Pons (tissue), 1 donor: ENCODE data around the gene LRRC30.
A peak's percentile ranks its signal among the peaks of the same experiment; 100 is the strongest.
"Not testable (repeated sequence)": the region's sequence is repeated elsewhere in the genome, so short reads cannot be mapped to it uniquely, and the experiment has no call there.

Experiments used
- DNase-seq: peaks from one replicate; pipeline ENCODE4 v3.0.0-alpha.2; 2016; ENCODE audit warnings: low spot score

LRRC30 gene

GRCh38 chr18:7230626-7231349, at the start of gene LRRC30:
Gene LRRC30, plus strand, starts transcription at chr18:7231089. Its CDS starts 50 bp downstream, at chr18:7231139.
- no peak for DNase-seq

GRCh38 chr18:7185701-7186100, 45.2 kb upstream of the LRRC30 start:
- no peak for DNase-seq

- no peak for DNase-seq
Observed at GRCh38 chr18:7190547-7191156, 40.2 kb upstream of the LRRC30 start.

GRCh38 chr18:7191736-7192135, 39.2 kb upstream of the LRRC30 start:
- DNase-seq: no peak

GRCh38 chr18:7195266-7195665, 35.6 kb upstream of the LRRC30 start:
- no peak for DNase-seq

DNA sequence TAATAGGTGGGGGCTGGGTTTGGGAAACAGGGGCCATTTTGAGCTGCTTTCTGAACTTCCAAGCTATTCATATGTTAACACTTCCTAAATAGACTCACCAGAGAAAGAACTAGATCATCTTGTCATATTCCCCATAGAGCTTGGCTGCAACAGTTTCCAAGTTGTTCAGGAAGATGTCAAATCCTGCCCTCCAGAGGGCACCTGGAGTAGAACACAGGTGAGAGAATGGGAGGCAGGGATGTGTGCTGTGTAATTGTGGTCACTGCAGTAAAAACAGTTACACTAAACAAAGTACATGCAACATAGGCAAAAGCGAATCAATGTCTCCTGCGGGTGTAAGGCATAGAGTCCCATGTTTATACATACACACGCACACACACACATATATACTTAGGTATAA, 34.5 kb upstream of the LRRC30 start:
- DNase-seq: no peak

DNA sequence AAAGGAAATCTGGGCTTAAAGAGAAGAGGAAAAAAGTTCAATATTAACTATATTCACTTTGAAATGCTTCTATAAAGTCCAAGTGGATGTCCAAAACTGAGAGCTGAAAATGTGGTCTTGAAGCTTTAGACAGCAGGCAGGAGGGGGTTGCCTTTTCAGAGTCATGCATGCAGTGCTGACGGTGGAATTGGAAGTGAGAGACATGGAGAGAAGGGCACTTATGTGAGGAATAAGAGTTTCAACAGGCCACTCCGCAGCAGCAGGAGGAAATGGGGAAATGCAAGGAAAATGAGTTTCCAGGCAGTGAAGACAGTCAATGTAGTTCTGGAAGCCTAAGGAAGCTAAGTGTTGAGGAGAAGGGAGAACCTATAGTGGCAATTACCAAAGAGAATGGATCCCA, 33.0 kb upstream of the LRRC30 start:
- DNase-seq: no peak

GRCh38 chr18:7198326-7198725, 32.6 kb upstream of the LRRC30 start:
- DNase-seq: no peak

GRCh38 chr18:7201096-7201495, 29.8 kb upstream of the LRRC30 start:
- no peak for DNase-seq

- DNase-seq: no peak
Observed at GRCh38 chr18:7202169-7202568, 28.7 kb upstream of the LRRC30 start.

DNA sequence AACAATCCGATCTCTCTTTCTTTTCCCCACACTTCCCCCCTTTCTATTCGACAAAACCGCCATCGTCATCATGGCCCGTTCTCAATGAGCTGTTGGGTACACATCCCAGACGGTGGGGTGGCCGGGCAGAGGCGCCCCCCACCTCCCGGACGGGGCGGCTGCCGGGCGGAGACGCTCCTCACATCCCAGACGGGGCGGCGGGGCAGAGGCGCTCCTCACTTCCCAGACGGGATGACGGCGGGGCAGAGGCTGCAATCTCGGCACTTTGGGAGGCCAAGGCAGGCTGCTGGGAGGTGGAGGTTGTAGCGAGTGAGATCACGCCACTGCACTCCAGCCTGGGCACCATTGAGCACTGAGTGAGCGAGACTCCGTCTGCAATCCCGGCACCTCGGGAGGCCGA, 27.3 kb upstream of the LRRC30 start:
- DNase-seq: not testable (repeated sequence)

DNA sequence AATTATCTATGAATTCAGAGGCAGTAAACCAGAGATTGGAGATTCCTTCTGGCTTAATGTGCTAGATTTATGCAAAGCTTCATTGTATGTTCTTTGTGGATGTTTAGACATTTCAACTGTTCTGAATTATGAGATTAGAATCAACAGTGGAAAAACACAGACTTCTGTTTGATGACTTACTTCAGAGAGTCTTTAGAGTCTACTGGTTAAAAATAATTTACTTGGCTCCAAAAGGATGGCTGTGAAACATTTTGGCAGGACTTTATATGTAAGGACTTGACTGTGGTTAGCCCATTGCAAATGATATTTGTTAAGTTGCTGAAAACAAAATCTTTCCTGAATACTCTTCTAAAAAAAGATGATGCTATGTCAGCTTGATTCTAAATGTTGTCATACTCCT, 25.5 kb upstream of the LRRC30 start:
- DNase-seq: no peak

DNA sequence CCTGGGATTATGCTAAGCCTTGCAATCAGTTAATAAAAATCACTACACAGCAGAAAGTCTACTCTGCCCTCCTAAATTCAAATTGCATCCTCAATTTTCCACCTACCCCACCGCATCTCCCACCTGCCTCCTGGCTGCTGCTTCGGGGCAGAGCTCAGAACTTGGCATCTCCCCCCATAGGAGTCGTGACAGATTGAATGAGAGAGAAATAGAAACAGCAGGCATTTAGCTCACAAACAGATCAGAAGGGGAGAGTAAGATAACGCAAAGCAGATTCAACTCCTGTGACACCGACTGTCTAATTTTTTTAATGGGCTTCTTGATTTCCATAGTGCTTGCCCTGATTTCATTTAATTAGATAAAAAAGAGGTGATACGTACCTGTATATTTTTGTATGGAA, 24.7 kb upstream of the LRRC30 start:
- DNase-seq: no peak

DNA sequence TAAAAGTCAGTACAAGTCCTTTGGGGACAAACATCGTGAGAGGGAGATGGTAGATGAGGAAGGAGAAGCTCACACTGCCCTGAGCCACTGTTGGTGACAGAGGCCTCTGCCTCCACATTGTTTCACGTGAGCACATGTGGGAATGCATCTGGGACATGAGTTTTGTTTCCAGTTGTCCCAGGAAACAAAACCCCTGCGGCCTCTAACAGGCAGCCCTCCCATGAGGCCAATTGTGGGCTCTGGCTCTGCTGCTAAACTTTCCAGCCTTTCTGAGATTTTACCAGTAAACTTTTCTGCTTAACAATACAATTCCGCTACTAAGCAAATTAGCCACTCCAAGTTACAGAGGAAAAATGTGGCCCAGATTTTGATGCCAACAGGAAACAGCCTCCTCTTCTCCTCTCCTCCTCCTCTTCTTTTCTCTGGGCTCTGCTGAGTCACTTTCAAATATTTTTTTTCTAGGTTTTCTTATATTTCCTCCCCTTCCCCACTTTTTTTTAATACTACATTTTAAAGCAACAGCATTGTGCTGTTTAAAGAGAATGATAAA, 23.4 kb upstream of the LRRC30 start:
- no peak for DNase-seq

DNA sequence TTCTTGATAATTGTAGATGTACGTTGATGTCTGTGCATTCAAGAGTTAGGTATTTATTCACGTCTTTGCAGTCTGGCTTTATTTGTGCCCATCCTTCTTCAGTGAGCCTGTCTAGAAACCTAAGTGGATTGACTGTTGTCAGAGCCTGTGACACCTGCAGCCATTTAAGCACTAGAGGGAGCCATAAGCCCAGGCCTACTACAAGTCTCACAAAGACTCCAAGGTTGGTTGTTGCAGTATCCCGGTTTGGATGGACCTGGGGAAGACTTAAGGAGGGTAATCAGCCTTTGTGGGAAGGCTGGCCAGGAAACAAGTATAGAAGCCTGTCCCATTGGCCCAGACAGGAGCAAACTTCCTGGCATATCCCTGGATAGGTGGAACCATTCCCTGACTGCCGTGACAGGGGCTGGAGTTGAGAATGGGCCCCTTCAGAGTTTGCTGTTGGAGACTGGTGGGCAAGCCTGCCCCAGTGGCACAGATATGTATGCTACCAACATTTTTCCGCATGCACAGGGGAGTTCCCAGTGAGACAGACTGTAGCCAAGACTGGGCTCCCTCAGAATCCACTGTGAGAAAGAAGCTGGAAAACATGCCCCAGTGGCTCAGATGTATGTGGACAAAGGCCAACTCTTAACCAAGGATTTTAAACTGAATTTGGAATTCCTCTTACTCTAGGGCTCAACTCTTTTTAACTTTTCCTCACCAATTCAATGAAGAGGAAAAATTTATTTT, 9.3 kb upstream of the LRRC30 start:
- peak; percentile 20 for DNase-seq

- DNase-seq: no peak
Observed at GRCh38 chr18:7224198-7224597, 6.7 kb upstream of the LRRC30 start.

DNA sequence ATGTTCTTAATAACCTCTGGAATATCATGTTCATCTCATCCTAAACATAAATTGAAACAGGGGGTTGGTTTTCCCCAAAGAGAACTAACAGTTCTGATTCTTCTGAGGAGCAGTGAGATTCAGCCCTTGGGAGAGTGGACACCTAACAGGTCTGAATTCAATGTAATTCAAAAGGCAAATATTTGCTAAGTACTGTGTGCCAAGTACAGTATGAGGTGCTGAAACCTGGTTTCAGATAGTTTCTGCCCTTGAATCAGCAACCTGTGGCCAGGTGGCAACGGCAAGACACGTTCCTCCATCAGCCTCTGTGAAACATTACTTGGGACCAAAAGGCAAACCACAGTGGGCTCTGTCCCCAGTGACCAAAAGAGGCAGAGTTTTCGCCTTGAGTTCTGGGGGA, 1.3 kb downstream of the LRRC30 start:
- no peak for DNase-seq

DNA sequence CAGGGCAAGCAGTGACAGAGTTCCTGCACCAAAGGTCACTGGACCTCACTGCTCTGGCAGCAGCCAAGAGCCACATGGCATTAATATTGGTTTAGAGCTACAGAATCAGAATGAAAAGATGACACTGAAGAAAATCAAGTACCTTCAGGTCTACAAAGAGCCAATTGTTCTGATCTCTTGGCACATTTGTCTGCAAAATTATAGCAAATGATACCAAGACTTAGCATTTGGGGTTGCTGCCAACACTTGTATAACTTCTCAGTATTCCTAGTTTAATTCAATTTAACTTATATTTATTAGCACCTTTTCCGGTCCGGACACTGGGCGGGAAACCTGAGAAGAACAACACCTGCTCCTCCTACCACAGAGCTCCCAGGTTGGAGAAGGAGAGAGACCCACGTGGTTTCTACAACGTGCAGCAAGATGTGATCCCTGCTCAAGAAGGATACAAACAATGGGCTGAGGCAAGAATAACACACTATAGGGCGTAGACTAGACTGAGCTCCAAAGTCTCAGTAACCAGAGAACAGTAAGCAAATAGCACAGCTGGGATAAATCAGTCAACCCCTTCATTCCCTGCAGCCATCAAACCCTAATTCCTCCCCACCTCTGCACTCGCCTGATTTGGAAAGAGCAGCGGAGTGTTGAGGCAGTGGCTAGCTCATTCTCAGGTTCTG, 2.4 kb downstream of the LRRC30 start:
- DNase-seq: no peak

DNA sequence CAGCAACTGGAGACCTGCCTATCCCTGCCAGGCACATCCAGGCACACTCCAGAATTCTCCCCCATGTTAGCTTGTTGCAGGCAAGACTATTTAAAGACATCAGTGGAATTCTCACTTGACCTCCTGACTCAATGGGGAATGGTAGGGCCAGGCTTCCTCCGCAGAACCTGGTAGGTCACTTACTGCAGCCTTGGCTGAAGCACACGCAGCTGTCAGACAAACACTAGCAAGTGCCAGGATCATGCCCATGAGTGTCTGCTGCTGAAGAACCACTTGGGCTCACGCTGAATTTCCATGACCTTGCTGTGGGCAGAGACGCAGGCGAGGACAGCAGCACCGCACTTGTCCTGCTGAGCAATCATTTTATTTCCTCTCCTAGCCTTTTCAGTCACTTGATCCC, 3.2 kb downstream of the LRRC30 start:
- no peak for DNase-seq

GRCh38 chr18:7234956-7235355, 4.1 kb downstream of the LRRC30 start:
- DNase-seq: no peak

GRCh38 chr18:7236072-7236471, 5.2 kb downstream of the LRRC30 start:
- DNase-seq: no peak

DNA sequence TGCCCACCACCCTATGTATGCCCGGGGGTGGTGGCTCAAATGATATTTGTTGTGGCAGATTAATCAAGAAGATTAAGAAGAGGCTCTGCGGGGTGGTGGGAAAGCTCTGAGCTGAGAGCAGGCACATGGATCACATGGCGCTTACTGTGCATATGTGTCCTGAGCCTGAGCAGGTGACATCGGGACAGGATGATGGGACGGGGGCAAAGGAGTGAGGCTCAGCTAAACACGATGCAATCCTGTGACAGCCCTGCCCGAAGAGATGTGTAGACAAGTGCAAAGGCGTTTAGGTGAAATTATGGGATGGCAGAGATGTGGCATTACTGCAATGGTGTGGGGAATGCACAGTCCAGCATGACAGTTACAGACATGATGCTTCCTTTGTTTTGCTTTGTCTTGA, 6.0 kb downstream of the LRRC30 start:
- no peak for DNase-seq
